HepG2 (cell line): ENCODE results near the gene ZFPM1. TPM values are rescaled to one million over a fixed set of nuclear protein-coding genes. Genes with fewer than 3 reads are reported as not detected.

Experiments
- ATAC-seq: fragments of 200-7000 bp; cut with Tn5 transposase; 3 replicates; pipeline ENCODE4 v1.9.1; 2020; ENCODE audit warnings: mild to moderate bottlenecking, moderate library complexity
- BruUV-seq: library from RNA; stranded (reverse); fragments of 400-500 nt; replicated peaks from 2 replicates; lab custom pipeline; 2021; lab: Mats Ljungman, UMichigan
- CTCF ChIA-PET: fragments of 300-600 bp; formaldehyde crosslinking; extraction: SDS; loops from one replicate; lab custom pipeline; 2021; ENCODE audit warnings: low total read pairs, inconsistent platforms, low intra/inter-chr PET ratio; lab: Yijun Ruan, JAX
- POLR2A ChIA-PET: fragments of 350-600 bp; sonication (Branson Sonifier 250); formaldehyde crosslinking; loops from one replicate; lab custom pipeline; 2020; ENCODE audit warnings: antibody characterized with exemption, inconsistent platforms; lab: Yijun Ruan, JAX
- DNase-seq: peaks from one replicate; pipeline ENCODE4 v3.0.0-alpha.2; 2015; ENCODE audit warnings: low spot score
- FAIRE-seq: peaks from 3 replicates; lab custom pipeline; 2011; peaks lifted over from hg19 to GRCh38; lab: Jason Lieb, UNC
- H2AFZ ChIP-seq: one replicate; pipeline ENCODE4 v1.6.1; 2011; ENCODE audit warnings: low read length, inconsistent platforms
- H3K27ac ChIP-seq: fragments of 300-600 bp; 3 replicates; pipeline ENCODE4 v1.8.0; 2011; ENCODE audit warnings: mixed run types, mild to moderate bottlenecking, mixed read lengths, low read length, inconsistent platforms; ENCODE audit not compliant: insufficient read depth; ENCODE audit errors: extremely low read length
- H3K27me3 ChIP-seq, 2 experiments: fragments of 200-600 bp in 1 of 2; 2 replicates in 1 of 2; 3 replicates in 1 of 2; pipeline versions ENCODE4 v1.6.0 to v1.8.0; 2011; ENCODE audit warnings: low read length in 2 of 2, mild to moderate bottlenecking in 2 of 2, moderate library complexity in 2 of 2, inconsistent platforms in 1 of 2; ENCODE audit not compliant: insufficient read depth in 2 of 2, control insufficient read depth in 1 of 2
- H3K36me3 ChIP-seq, 2 experiments: fragments of 200-600 bp in 1 of 2; replicated peaks in 1 of 2; 2 replicates in 1 of 2; 3 replicates in 1 of 2; pipeline versions ENCODE4 v1.5.1 to v1.8.0; 2011; ENCODE audit warnings: low read length in 2 of 2, inconsistent platforms in 1 of 2; ENCODE audit not compliant: insufficient read depth in 2 of 2, control insufficient read depth in 1 of 2
- H3K4me1 ChIP-seq: 2 replicates; pipeline ENCODE4 v1.5.1; 2012; ENCODE audit warnings: low read length, inconsistent platforms; ENCODE audit not compliant: insufficient read depth
- H3K4me2 ChIP-seq: 2 replicates; pipeline ENCODE4 v1.6.0; 2011; ENCODE audit warnings: low read depth, low read length, inconsistent platforms
- H3K4me3 ChIP-seq, 3 experiments: fragments of 200-600 bp in 1 of 3; sonication (generic), shearing (Covaris generic) in 1 of 3; replicated peaks in 1 of 3; 2 replicates each; pipeline ENCODE4 v1.5.1; 2011 to 2016; ENCODE audit warnings: low read length in 3 of 3, inconsistent platforms in 2 of 3, low read depth in 2 of 3, mild to moderate bottlenecking in 2 of 3, control low read depth in 1 of 3, mixed read lengths in 1 of 3; ENCODE audit not compliant: insufficient read depth in 1 of 3
- H3K79me2 ChIP-seq: one replicate; pipeline ENCODE4 v1.6.1; 2011; ENCODE audit warnings: low read length, inconsistent platforms; ENCODE audit not compliant: insufficient read depth
- H3K9ac ChIP-seq: 2 replicates; pipeline ENCODE4 v1.6.0; 2011; ENCODE audit warnings: mild to moderate bottlenecking, low read depth, low read length, inconsistent platforms; ENCODE audit not compliant: insufficient read depth
- H3K9me3 ChIP-seq: 2 replicates; pipeline ENCODE4 v1.5.1; 2012; ENCODE audit warnings: mild to moderate bottlenecking, low read length
- H4K20me1 ChIP-seq: 2 replicates; pipeline ENCODE4 v1.6.0; 2011; ENCODE audit warnings: inconsistent platforms, mild to moderate bottlenecking, low read length, moderate library complexity; ENCODE audit not compliant: insufficient read depth
- CHD4 ChIP-seq: fragments of 200-600 bp; sonication (generic); IDR thresholded peaks from 2 replicates; pipeline ENCODE4 v1.7.0; 2017; ENCODE audit warnings: mild to moderate bottlenecking, low read length, borderline replicate concordance
- HNRNPUL1 ChIP-seq: fragments of 200-400 bp; formaldehyde crosslinking; IDR thresholded peaks from 2 replicates; pipeline ENCODE4 v1.6.1; 2017; ENCODE audit warnings: low read depth, mild to moderate bottlenecking, low read length, moderate library complexity
- JUNB ChIP-seq: sonication (generic); formaldehyde crosslinking; IDR thresholded peaks from 2 replicates; pipeline ENCODE4 v1.8.0; 2022; ENCODE audit warnings: missing genetic modification reagents, mild to moderate bottlenecking, borderline replicate concordance
- PAF1 ChIP-seq: IDR thresholded peaks from 2 replicates; pipeline ENCODE4 v1.6.1; 2016; ENCODE audit warnings: missing genetic modification reagents, missing compliant biosample characterization
- PCBP1 ChIP-seq: fragments of 200-400 bp; formaldehyde crosslinking; IDR thresholded peaks from 2 replicates; pipeline ENCODE4 v1.6.1; 2017; ENCODE audit warnings: mild to moderate bottlenecking, low read depth, low read length, borderline replicate concordance
- RELA ChIP-seq: sonication (generic); formaldehyde crosslinking; IDR thresholded peaks from 2 replicates; pipeline ENCODE4 v1.4.0; 2020; ENCODE audit warnings: missing genetic modification reagents
- RFX3 ChIP-seq: IDR thresholded peaks from 2 replicates; pipeline ENCODE4 v1.6.1; 2016; ENCODE audit warnings: missing biosample characterization, missing genetic modification reagents
- SIX1 ChIP-seq: sonication (generic); formaldehyde crosslinking; IDR thresholded peaks from 2 replicates; pipeline ENCODE4 v1.4.0; 2020; ENCODE audit warnings: missing genetic modification reagents, borderline replicate concordance
- SMAD1 ChIP-seq: sonication (generic); formaldehyde crosslinking; IDR thresholded peaks from 2 replicates; pipeline ENCODE4 v1.4.0; 2020; ENCODE audit warnings: missing genetic modification reagents, low read depth, mild to moderate bottlenecking, borderline replicate concordance
- SMARCE1 ChIP-seq: fragments of 450-650 bp; IDR thresholded peaks from 2 replicates; pipeline ENCODE4 v1.6.1; 2017; ENCODE audit warnings: borderline replicate concordance
- STAG1 ChIP-seq: sonication (generic); formaldehyde crosslinking; IDR thresholded peaks from 2 replicates; pipeline ENCODE4 v1.4.0; 2020; ENCODE audit warnings: missing genetic modification reagents
- ZMYM3 ChIP-seq: sonication (generic); formaldehyde crosslinking; IDR thresholded peaks from 2 replicates; pipeline ENCODE4 v1.5.1; 2020; ENCODE audit warnings: mild to moderate bottlenecking, missing genetic modification reagents
- ZNF569 ChIP-seq: sonication (generic); formaldehyde crosslinking; IDR thresholded peaks from 2 replicates; pipeline ENCODE4 v1.5.0; 2020; ENCODE audit warnings: mild to moderate bottlenecking, missing genetic modification reagents, moderate library complexity, borderline replicate concordance
- ZNF776 ChIP-seq: sonication (generic); formaldehyde crosslinking; IDR thresholded peaks from 2 replicates; pipeline ENCODE4 v1.4.0; 2020; ENCODE audit warnings: mild to moderate bottlenecking, missing genetic modification reagents
- WGBS: methylation state at CpG from one replicate; pipeline ENCODE4 v1.1.6; 2017; ENCODE audit warnings: low lambda C conversion rate; 5-methylcytosine and 5-hydroxymethylcytosine counted together
- in situ Hi-C: cut with HindIII; loops from 2 replicates; pipeline ENCODE4 v1.10.0; 2017; ENCODE audit warnings: low pct_unique_long_range_greater_than_20kb; ENCODE audit not compliant: extremely low pct_ligation_motif_present
- intact Hi-C: fragments of 100-400 bp; cut with micrococcal nuclease; formaldehyde crosslinking; loops from one replicate; pipeline ENCODE4 v1.10.0; 2022; ENCODE audit not compliant: unreplicated experiment
- polyA plus RNA-seq, 8 experiments: library from polyadenylated mRNA; depleted of rRNA in 3 of 8; stranded (reverse) in 7 of 8; unstranded in 1 of 8; fragments of >200 nt; fragmentation: Illumina TruSeq in 4 of 8; extraction: Trizol in 4 of 8; gene quantifications; 2 replicates each; pipeline versions ENCODE4 v1.2.1 to v1.2.3, GENCODE V29; 2011 to 2016; ENCODE audit warnings: low read depth in 4 of 8, missing spikeins in 1 of 8, mixed read lengths in 1 of 8; ENCODE audit not compliant: insufficient read depth in 1 of 8
- total RNA-seq, 5 experiments: library from RNA; depleted of rRNA; stranded (reverse); fragments of >200 nt; fragmentation: Illumina TruSeq; extraction: Trizol; gene quantifications; 2 replicates each; pipeline ENCODE4 v1.2.3, GENCODE V29; 2016; ENCODE audit warnings: low read depth in 1 of 5
- TF ChIP-seq, protein P1 (sequence below): sonication (generic); formaldehyde crosslinking; IDR thresholded peaks from 2 replicates; pipeline ENCODE4 v1.4.0; 2020; ENCODE audit warnings: mild to moderate bottlenecking, missing genetic modification reagents
- TF ChIP-seq, protein P2 (sequence below): sonication (generic); formaldehyde crosslinking; IDR thresholded peaks from 2 replicates; pipeline ENCODE4 v1.4.0; 2020; ENCODE audit warnings: mild to moderate bottlenecking, missing genetic modification reagents
- TF ChIP-seq, protein P3 (sequence below): sonication (generic); formaldehyde crosslinking; IDR thresholded peaks from 2 replicates; pipeline ENCODE4 v1.8.0; 2022; ENCODE audit warnings: mild to moderate bottlenecking, missing genetic modification reagents; ENCODE audit not compliant: insufficient replicate concordance
- TF ChIP-seq, protein P4 (sequence below): sonication (generic); formaldehyde crosslinking; IDR thresholded peaks from 2 replicates; pipeline ENCODE4 v1.4.0; 2020; ENCODE audit warnings: missing genetic modification reagents, mild to moderate bottlenecking, borderline replicate concordance

ZFPM1 gene
- total and polyA plus RNA-seq, 2 of the 13 experiments (the other 11 are each of a cell fraction or from before 2014, with no cell fraction given), result 1.3 to 3.8 TPM

DNA sequence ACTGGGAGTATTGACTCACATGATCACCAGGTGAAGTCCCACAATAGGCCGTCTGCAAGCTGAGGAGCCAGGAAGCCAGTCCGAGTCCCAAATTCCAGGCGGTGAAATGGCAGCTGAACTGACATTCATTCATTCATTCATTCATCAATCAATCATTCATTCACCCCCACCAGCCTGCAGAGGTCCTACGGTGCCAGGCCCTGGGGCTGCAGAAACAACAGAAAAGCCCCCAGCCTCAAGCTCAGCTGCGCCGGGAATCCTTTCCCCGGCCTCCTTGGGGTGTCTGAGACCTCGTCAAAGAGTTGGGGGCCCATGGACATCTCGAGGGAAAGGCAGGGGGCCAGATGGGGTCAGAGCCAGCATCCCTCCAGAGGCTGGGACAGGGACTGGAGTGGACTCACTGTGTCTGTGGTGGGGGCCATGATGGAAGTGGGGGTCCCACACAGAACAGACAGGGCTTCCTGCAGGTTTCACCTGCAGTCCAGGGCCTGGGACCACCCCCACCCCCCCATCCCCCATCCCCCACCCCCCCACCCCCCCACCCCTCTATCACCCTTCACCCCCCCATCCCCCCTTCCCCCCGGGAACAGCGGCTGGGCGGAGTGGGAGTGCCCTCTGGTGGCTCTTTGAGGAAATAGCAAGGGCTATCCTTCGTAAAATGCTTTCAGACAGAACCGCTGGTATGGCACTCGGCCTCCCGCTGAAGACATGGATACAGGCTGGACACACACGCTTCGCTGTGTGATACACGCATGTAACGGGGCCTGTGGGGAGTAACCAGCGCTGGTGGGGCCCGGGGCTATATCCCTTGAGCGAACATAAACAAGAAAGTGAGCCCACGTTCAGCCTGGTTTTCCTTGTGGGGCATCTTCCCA lies 108.6 kb downstream of the ZFPM1 start:
- Histone ChIP-seq H3K79me2 (no peaks in the 10 kb centered on the region), H3K4me2 (peak overlapping the region; percentile 83), H2AFZ (no peak overlapping the region), H3K27me3 (peaks cover 5 to 25% of the 10 kb centered on the region in 2 experiments; a peak in 4 of 5 replicates), H3K4me1 (peaks cover 22% of the 10 kb centered on the region), H3K9me3 (no peaks in the 10 kb centered on the region), H3K4me3 (peak overlapping the region in 1 of 3 experiments; percentile 50; a peak in 1 of 6 replicates), H3K36me3 (no peaks in the 10 kb centered on the region), H3K9ac (no peak overlapping the region; the same call in 1 of the 2 replicates), H3K27ac (no peak overlapping the region), H4K20me1 (peaks cover 2% of the 10 kb centered on the region; the same call in 1 of the 2 replicates)
- WGBS, result 25% methylated on average over 24 of the region's 24 CpGs
- DNase-seq (no peak), ATAC-seq (peak; percentile 34), FAIRE-seq (peak; percentile 77)
- no TSS peak for BruUV-seq
- intact Hi-C loops, result loop anchor here (1.0 kb wide), 1 partner anchor 118 kb away; no protein-coding TSS in a partner anchor
- ChIA-PET CTCF (interaction anchor here (0.6 to 2.9 kb wide), 4 partner anchors 33 to 124 kb away, joined by 3 to 27 read pairs (median 3); no protein-coding TSS in a partner anchor), POLR2A (interaction anchor here (1.7 kb wide), 1 partner anchor 9 kb away, joined by 5 read pairs; the partner anchor contains the start of gene ZC3H18)
- in situ Hi-C loops, result no loop called here
- TF ChIP-seq, protein P1, sequence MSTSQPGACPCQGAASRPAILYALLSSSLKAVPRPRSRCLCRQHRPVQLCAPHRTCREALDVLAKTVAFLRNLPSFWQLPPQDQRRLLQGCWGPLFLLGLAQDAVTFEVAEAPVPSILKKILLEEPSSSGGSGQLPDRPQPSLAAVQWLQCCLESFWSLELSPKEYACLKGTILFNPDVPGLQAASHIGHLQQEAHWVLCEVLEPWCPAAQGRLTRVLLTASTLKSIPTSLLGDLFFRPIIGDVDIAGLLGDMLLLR (CRISPR knock-in tag), result no peak
- TF ChIP-seq HNRNPUL1, result no peak
- TF ChIP-seq, protein P2, sequence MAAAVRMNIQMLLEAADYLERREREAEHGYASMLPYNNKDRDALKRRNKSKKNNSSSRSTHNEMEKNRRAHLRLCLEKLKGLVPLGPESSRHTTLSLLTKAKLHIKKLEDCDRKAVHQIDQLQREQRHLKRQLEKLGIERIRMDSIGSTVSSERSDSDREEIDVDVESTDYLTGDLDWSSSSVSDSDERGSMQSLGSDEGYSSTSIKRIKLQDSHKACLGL (CRISPR knock-in tag), result no peak
- TF ChIP-seq, protein P3, sequence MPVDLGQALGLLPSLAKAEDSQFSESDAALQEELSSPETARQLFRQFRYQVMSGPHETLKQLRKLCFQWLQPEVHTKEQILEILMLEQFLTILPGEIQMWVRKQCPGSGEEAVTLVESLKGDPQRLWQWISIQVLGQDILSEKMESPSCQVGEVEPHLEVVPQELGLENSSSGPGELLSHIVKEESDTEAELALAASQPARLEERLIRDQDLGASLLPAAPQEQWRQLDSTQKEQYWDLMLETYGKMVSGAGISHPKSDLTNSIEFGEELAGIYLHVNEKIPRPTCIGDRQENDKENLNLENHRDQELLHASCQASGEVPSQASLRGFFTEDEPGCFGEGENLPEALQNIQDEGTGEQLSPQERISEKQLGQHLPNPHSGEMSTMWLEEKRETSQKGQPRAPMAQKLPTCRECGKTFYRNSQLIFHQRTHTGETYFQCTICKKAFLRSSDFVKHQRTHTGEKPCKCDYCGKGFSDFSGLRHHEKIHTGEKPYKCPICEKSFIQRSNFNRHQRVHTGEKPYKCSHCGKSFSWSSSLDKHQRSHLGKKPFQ (CRISPR knock-in tag), result no peak
- no peak for TF ChIP-seq CHD4
- peak; percentile 84 for TF ChIP-seq STAG1 (CRISPR knock-in tag)
- no peak for TF ChIP-seq ZNF776 (CRISPR knock-in tag)
- no peak for TF ChIP-seq RFX3 (CRISPR knock-in tag)
- TF ChIP-seq ZMYM3 (CRISPR knock-in tag), result no peak
- TF ChIP-seq RELA (CRISPR knock-in tag), result no peak
- no peak for TF ChIP-seq JUNB (CRISPR knock-in tag)
- TF ChIP-seq, protein P4, sequence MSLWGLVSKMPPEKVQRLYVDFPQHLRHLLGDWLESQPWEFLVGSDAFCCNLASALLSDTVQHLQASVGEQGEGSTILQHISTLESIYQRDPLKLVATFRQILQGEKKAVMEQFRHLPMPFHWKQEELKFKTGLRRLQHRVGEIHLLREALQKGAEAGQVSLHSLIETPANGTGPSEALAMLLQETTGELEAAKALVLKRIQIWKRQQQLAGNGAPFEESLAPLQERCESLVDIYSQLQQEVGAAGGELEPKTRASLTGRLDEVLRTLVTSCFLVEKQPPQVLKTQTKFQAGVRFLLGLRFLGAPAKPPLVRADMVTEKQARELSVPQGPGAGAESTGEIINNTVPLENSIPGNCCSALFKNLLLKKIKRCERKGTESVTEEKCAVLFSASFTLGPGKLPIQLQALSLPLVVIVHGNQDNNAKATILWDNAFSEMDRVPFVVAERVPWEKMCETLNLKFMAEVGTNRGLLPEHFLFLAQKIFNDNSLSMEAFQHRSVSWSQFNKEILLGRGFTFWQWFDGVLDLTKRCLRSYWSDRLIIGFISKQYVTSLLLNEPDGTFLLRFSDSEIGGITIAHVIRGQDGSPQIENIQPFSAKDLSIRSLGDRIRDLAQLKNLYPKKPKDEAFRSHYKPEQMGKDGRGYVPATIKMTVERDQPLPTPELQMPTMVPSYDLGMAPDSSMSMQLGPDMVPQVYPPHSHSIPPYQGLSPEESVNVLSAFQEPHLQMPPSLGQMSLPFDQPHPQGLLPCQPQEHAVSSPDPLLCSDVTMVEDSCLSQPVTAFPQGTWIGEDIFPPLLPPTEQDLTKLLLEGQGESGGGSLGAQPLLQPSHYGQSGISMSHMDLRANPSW, result no peak
- no peak for TF ChIP-seq SIX1 (CRISPR knock-in tag)
- no peak for TF ChIP-seq PAF1 (CRISPR knock-in tag)
- TF ChIP-seq ZNF569 (CRISPR knock-in tag), result no peak
- TF ChIP-seq SMAD1, result no peak; the same call in 1 of the 2 replicates
- no peak for TF ChIP-seq SMARCE1
- TF ChIP-seq PCBP1, result peak; percentile 93
